DND-41 (cell line): ENCODE results near the gene ASCL2.

Experiments
- CTCF ChIP-seq: IDR thresholded peaks from 2 replicates; pipeline ENCODE4 v1.5.1; 2012; ENCODE audit warnings: borderline replicate concordance, low read length, moderate library complexity, mild to moderate bottlenecking; ENCODE audit not compliant: poor library complexity, severe bottlenecking; ENCODE audit errors: extremely low read depth
- EZH2 ChIP-seq: IDR thresholded peaks from 3 replicates; pipeline ENCODE4 v1.6.1; 2012; ENCODE audit warnings: borderline replicate concordance, low read depth, mild to moderate bottlenecking, moderate library complexity, low read length, inconsistent platforms; ENCODE audit not compliant: severe bottlenecking

DNA sequence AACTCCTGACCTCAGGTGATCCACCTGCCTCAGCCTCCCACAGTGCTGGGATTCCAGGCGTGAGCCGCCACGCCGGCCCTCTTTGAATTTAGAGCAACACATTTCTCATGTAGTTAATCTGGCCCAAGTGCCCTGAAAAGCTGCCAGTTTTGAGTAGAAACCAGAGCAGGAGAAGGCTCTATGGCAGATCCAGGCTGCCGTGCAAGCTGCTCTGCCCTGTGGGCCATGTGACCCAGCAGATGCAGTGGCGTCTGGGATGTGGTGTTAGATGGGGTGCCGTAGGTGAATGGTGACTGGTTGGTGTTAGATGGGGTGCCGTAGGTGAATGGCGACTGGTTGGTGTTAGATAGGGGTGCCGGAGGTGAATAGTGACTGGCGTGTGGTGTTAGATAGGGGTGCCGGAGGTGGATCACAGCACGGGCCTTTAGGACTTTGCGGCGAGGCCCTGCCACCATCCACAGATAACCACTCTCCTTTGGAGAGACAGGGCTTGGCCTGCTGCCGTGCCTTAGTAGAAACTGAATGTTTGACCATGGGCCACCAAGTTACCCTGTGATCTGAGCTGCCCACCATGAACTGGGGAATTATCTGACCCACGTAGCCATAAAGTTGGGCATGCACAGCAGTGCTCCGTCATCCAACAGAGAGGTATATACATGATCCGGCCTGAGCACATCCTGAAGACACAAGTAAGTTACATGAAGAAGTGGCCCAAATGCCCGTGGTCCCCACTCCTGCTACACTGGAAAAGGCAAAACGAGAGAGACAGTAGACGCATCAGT lies 32.7 kb downstream of the ASCL2 start:
- TF ChIP-seq CTCF (no peak), EZH2 (no peak)
